Neural progenitor cell (in vitro differentiated cells): ENCODE results near the gene OS9. TPM values are rescaled to one million over a fixed set of nuclear protein-coding genes. Genes with fewer than 3 reads are reported as not detected.
A peak's percentile ranks its signal among the peaks of the same experiment; 100 is the strongest.

ENCODE experiments used
- DNase-seq: peaks from one replicate; pipeline ENCODE4 v3.0.0-alpha.2; 2016; ENCODE audit warnings: low spot score
- H2AFZ ChIP-seq: fragments of 200-600 bp; sonication (generic); replicated peaks from 2 replicates; pipeline ENCODE4 v1.6.1; 2016; ENCODE audit warnings: antibody characterized with exemption
- H3F3A ChIP-seq: fragments of 200-600 bp; sonication (generic); 2 replicates; pipeline ENCODE4 v1.6.1; 2016; ENCODE audit warnings: antibody characterized with exemption, low read depth
- H3K27ac ChIP-seq: fragments of 200-600 bp; sonication (generic); 2 replicates; pipeline ENCODE4 v1.5.1; 2016; ENCODE audit warnings: mild to moderate bottlenecking
- H3K27me3 ChIP-seq: fragments of 200-600 bp; sonication (generic); 2 replicates; pipeline ENCODE4 v1.6.1; 2016; ENCODE audit warnings: mild to moderate bottlenecking, moderate library complexity
- H3K36me3 ChIP-seq: fragments of 200-600 bp; sonication (generic); 2 replicates; pipeline ENCODE4 v1.5.1; 2016
- H3K4me1 ChIP-seq: fragments of 200-600 bp; sonication (generic); 2 replicates; pipeline ENCODE4 v1.6.1; 2016; ENCODE audit warnings: mixed run types
- H3K4me2 ChIP-seq: fragments of 200-600 bp; sonication (generic); 2 replicates; pipeline ENCODE4 v1.6.1; 2016
- H3K4me3 ChIP-seq: fragments of 200-600 bp; sonication (generic); 2 replicates; pipeline ENCODE4 v1.5.1; 2016
- H3K79me2 ChIP-seq: fragments of 200-600 bp; sonication (generic); 2 replicates; pipeline ENCODE4 v1.6.1; 2016; ENCODE audit warnings: low read depth
- H3K9ac ChIP-seq: fragments of 200-600 bp; sonication (generic); 2 replicates; pipeline ENCODE4 v1.6.1; 2016
- H3K9me3 ChIP-seq: fragments of 200-600 bp; sonication (generic); 2 replicates; pipeline ENCODE4 v1.5.1; 2016; ENCODE audit warnings: low read depth
- H4K20me1 ChIP-seq: fragments of 200-600 bp; sonication (generic); 2 replicates; pipeline ENCODE4 v1.6.1; 2016; ENCODE audit warnings: low read depth
- H3K27ac Mint-ChIP-seq: 3 replicates; pipeline ENCODE4 v1.8.0; 2021; ENCODE audit warnings: mixed read lengths
- H3K27me3 Mint-ChIP-seq: 2 replicates; pipeline ENCODE4 v1.8.0; 2022; ENCODE audit warnings: low read depth, mild to moderate bottlenecking, inconsistent platforms, moderate library complexity, mixed read lengths; ENCODE audit not compliant: insufficient read depth
- H3K36me3 Mint-ChIP-seq: 3 replicates; pipeline ENCODE4 v1.8.0; 2021; ENCODE audit warnings: mixed read lengths
- H3K4me1 Mint-ChIP-seq: 3 replicates; pipeline ENCODE4 v1.8.0; 2021; ENCODE audit warnings: mixed read lengths
- H3K4me3 Mint-ChIP-seq: 3 replicates; pipeline ENCODE4 v1.8.0; 2021; ENCODE audit warnings: mild to moderate bottlenecking, moderate library complexity, mixed read lengths
- H3K9me3 Mint-ChIP-seq: 3 replicates; pipeline ENCODE4 v1.8.0; 2020; ENCODE audit warnings: mixed read lengths
- EZH2 ChIP-seq: fragments of 200-600 bp; sonication (generic); IDR thresholded peaks from 2 replicates; pipeline ENCODE4 v1.6.1; 2017; ENCODE audit warnings: antibody characterized with exemption, mild to moderate bottlenecking, moderate library complexity
- EZH2phosphoT487 ChIP-seq: fragments of 200-600 bp; sonication (generic); IDR thresholded peaks from 2 replicates; pipeline ENCODE4 v1.6.1; 2017; ENCODE audit warnings: antibody characterized with exemption
- total RNA-seq: library from RNA; depleted of rRNA; stranded (reverse); fragments of >200 nt; gene quantifications from 2 replicates; pipeline ENCODE4 v1.2.3, GENCODE V29; 2015; ENCODE audit warnings: low replicate concordance
- TF ChIP-seq, protein P1 (sequence below): fragments of 200-600 bp; sonication (generic); IDR thresholded peaks from 2 replicates; pipeline ENCODE4 v1.5.1; 2017; ENCODE audit warnings: antibody characterized with exemption, mild to moderate bottlenecking

The OS9 gene
- total RNA-seq, 1 donor from 2014 or later = 113 TPM

- Histone ChIP-seq H3K4me2 (no peak overlapping the region), H2AFZ (no peak overlapping the region), H3K9ac (no peak overlapping the region), H3K4me1 (peaks cover 23% of the 10 kb centered on the region), H3K79me2 (peaks cover 14% of the 10 kb centered on the region), H3K27me3 (peaks cover 68% of the 10 kb centered on the region), H3K9me3 (no peaks in the 10 kb centered on the region), H3K27ac (no peak overlapping the region), H3K4me3 (no peak overlapping the region), H3F3A (peaks cover 51% of the 10 kb centered on the region), H4K20me1 (peaks cover 11% of the 10 kb centered on the region), H3K36me3 (no peaks in the 10 kb centered on the region)
- H3K27ac Mint-ChIP-seq = no peak overlapping the region
- DNase-seq = no peak
- TF ChIP-seq EZH2 = no peak
- TF ChIP-seq, protein P1, sequence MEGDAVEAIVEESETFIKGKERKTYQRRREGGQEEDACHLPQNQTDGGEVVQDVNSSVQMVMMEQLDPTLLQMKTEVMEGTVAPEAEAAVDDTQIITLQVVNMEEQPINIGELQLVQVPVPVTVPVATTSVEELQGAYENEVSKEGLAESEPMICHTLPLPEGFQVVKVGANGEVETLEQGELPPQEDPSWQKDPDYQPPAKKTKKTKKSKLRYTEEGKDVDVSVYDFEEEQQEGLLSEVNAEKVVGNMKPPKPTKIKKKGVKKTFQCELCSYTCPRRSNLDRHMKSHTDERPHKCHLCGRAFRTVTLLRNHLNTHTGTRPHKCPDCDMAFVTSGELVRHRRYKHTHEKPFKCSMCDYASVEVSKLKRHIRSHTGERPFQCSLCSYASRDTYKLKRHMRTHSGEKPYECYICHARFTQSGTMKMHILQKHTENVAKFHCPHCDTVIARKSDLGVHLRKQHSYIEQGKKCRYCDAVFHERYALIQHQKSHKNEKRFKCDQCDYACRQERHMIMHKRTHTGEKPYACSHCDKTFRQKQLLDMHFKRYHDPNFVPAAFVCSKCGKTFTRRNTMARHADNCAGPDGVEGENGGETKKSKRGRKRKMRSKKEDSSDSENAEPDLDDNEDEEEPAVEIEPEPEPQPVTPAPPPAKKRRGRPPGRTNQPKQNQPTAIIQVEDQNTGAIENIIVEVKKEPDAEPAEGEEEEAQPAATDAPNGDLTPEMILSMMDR = no peak
- no peak for TF ChIP-seq EZH2phosphoT487
- no peaks in the 10 kb centered on the region for H3K9me3 Mint-ChIP-seq
- H3K4me3 Mint-ChIP-seq = no peak overlapping the region
- peaks cover 15% of the 10 kb centered on the region for H3K27me3 Mint-ChIP-seq
- peaks cover 40% of the 10 kb centered on the region for H3K4me1 Mint-ChIP-seq
- peaks cover 10% of the 10 kb centered on the region for H3K36me3 Mint-ChIP-seq
Measured at GRCh38 chr12:57741844-57742738, 48.2 kb downstream of the OS9 start.

DNA sequence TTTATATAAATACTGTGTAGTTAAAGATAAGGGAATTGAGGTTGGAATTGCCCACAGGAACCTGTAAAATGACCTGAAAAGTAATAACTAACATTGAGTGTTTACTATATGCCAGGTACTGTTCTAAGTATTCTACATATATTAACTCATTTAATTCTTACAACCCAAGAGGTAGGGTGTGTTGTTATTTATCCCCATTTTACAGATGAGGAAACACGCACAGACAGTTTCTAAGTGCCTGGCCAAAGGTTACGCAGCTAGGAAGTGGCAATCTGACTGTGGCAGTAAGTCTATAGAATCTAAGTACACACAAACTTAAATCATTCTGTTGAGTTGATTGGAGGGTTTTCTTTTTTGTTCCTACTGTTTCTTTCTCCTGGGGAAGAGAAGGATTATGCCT lies 49.8 kb downstream of the OS9 start:
- peaks cover 23% of the 10 kb centered on the region for H3K4me1 ChIP-seq
- no peak overlapping the region for H3K4me2 ChIP-seq
- H3K27me3 ChIP-seq = peaks cover 51% of the 10 kb centered on the region
- Mint-ChIP-seq H3K9me3 (no peaks in the 10 kb centered on the region), H3K27ac (no peak overlapping the region), H3K36me3 (peaks cover 19% of the 10 kb centered on the region), H3K27me3 (peaks cover 17% of the 10 kb centered on the region), H3K4me3 (peak overlapping the region; percentile 95), H3K4me1 (peaks cover 40% of the 10 kb centered on the region)
- H3K9me3 ChIP-seq = no peaks in the 10 kb centered on the region
- peaks cover 3% of the 10 kb centered on the region for H4K20me1 ChIP-seq
- H3K27ac ChIP-seq = no peak overlapping the region
- DNase-seq = no peak
- H3K36me3 ChIP-seq = no peaks in the 10 kb centered on the region
- H3K4me3 ChIP-seq = no peak overlapping the region
- peaks cover 59% of the 10 kb centered on the region for H3F3A ChIP-seq
- H3K9ac ChIP-seq = no peak overlapping the region
- TF ChIP-seq EZH2phosphoT487 (no peak), EZH2 (no peak)
- TF ChIP-seq, protein P1 = no peak
- H3K79me2 ChIP-seq = peaks cover 16% of the 10 kb centered on the region
- H2AFZ ChIP-seq = no peak overlapping the region

GRCh38 chr12:57744194-57744776 lies 50.4 kb downstream of the OS9 start:
- peaks cover 36% of the 10 kb centered on the region for H3K4me1 Mint-ChIP-seq
- H3K27me3 Mint-ChIP-seq = peaks cover 13% of the 10 kb centered on the region
- H3K27ac ChIP-seq = peak overlapping the region; percentile 94
- no peak overlapping the region for H3K9ac ChIP-seq
- H3K9me3 Mint-ChIP-seq = no peaks in the 10 kb centered on the region
- no peak for DNase-seq
- no peaks in the 10 kb centered on the region for H3K9me3 ChIP-seq
- peaks cover 20% of the 10 kb centered on the region for H3K4me1 ChIP-seq
- H3K4me2 ChIP-seq = peak overlapping the region; percentile 98
- H3F3A ChIP-seq = peaks cover 61% of the 10 kb centered on the region
- peaks cover 2% of the 10 kb centered on the region for H4K20me1 ChIP-seq
- TF ChIP-seq EZH2 (no peak), EZH2phosphoT487 (no peak)
- TF ChIP-seq, protein P1 = no peak
- H3K36me3 Mint-ChIP-seq = peaks cover 24% of the 10 kb centered on the region
- peak overlapping the region; percentile 85 for H2AFZ ChIP-seq
- H3K27ac Mint-ChIP-seq = peak overlapping the region; percentile 99
- H3K4me3 ChIP-seq = peak overlapping the region; percentile 87
- H3K79me2 ChIP-seq = peaks cover 21% of the 10 kb centered on the region
- H3K4me3 Mint-ChIP-seq = peak overlapping the region; percentile 95
- H3K36me3 ChIP-seq = no peaks in the 10 kb centered on the region
- peaks cover 46% of the 10 kb centered on the region for H3K27me3 ChIP-seq
